NCI-H2227 (cell line): ENCODE results near the gene KIFAP3.
A peak's percentile ranks its signal among the peaks of the same experiment; 100 is the strongest.

ENCODE experiments used
- DNase-seq: peaks from one replicate; lab custom pipeline; 2025; ENCODE audit not compliant: unreplicated experiment; lab: John Stamatoyannopoulos, UW

The KIFAP3 gene

GRCh38 chr1:169989246-169989645 is 85.2 kb downstream of the KIFAP3 start:
- DNase-seq = no peak

GRCh38 chr1:169985757-169986156 is 88.7 kb downstream of the KIFAP3 start:
- DNase-seq = no peak

GRCh38 chr1:169974067-169974466 is 100.4 kb downstream of the KIFAP3 start:
- DNase-seq = no peak

- no peak for DNase-seq
Observed at GRCh38 chr1:169970114-169970513, 104.4 kb downstream of the KIFAP3 start.

- DNase-seq = no peak
Observed at GRCh38 chr1:169968174-169968573, 106.3 kb downstream of the KIFAP3 start.

- DNase-seq = no peak
Observed at GRCh38 chr1:169964206-169964605, 110.3 kb downstream of the KIFAP3 start.

- DNase-seq = no peak
Observed at GRCh38 chr1:169959686-169960085, 114.8 kb downstream of the KIFAP3 start.

- DNase-seq = no peak
Observed at GRCh38 chr1:169958987-169959386, 115.5 kb downstream of the KIFAP3 start.

GRCh38 chr1:169957884-169958283 is 116.6 kb downstream of the KIFAP3 start:
- no peak for DNase-seq

- DNase-seq = no peak
Observed at GRCh38 chr1:169951108-169951507, 123.4 kb downstream of the KIFAP3 start.

- DNase-seq = no peak
Observed at GRCh38 chr1:169949139-169949538, 125.4 kb downstream of the KIFAP3 start.

- no peak for DNase-seq
Observed at GRCh38 chr1:169946206-169946605, 128.3 kb downstream of the KIFAP3 start.

GRCh38 chr1:169945181-169945580 is 129.3 kb downstream of the KIFAP3 start:
- DNase-seq = no peak

- no peak for DNase-seq
Observed at GRCh38 chr1:169944621-169945020, 129.9 kb downstream of the KIFAP3 start.

- no peak for DNase-seq
Observed at GRCh38 chr1:169943963-169944526, 130.4 kb downstream of the KIFAP3 start.

- DNase-seq = no peak
Observed at GRCh38 chr1:169941982-169942830, 132.3 kb downstream of the KIFAP3 start.

GRCh38 chr1:169933984-169934725 is 140.3 kb downstream of the KIFAP3 start:
- DNase-seq = no peak

GRCh38 chr1:169931795-169932231 is 142.7 kb downstream of the KIFAP3 start:
- DNase-seq = no peak

- DNase-seq = no peak
Observed at GRCh38 chr1:169929210-169929526, 145.3 kb downstream of the KIFAP3 start.

- peak; percentile 63 for DNase-seq
Observed at GRCh38 chr1:169928438-169929209, 145.9 kb downstream of the KIFAP3 start.
